GM20000 (cell line): ENCODE data around the gene MAP3K5.

Source experiments
- DNase-seq: peaks from one replicate; pipeline ENCODE4 v3.0.0; 2012; ENCODE audit warnings: low spot score
- TF ChIP-seq, protein P1 (sequence below): IDR thresholded peaks from 2 replicates; pipeline ENCODE4 v1.5.1; 2012; ENCODE audit warnings: mild to moderate bottlenecking, control low read depth; ENCODE audit errors: extremely low read depth, missing control alignments

The MAP3K5 gene

DNA sequence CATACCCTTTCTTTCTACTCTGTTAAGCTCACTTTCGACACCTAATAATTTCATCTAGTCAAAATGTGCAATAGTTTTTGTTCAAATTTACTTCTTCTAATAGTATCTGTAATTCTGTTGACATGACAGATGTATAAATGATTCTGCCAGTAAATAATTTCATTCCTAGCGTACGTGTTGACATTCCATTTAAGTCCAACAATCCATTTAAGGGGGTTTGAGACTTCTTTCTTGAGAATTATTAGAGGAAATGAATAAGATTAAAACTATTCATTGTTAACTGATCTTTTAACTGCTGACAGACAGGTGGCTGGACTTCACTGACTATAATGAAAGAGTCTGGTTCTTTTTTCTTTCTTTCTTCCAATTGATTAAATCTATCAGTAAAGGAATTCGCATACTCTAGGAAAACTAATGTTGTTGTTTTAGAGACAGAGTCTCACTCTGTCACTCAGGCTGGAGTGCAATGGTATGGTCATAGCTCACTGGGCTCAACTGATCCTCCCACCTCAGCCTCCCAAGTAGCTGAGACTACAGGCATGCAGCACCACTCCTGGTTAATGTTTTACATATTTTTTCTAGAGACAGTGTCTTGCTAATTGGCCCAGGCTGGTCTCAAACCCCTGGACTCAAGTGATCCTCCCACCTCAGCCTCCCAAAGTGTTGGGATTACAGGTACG, 55.9 kb downstream of the MAP3K5 start:
- DNase-seq, result no peak
- TF ChIP-seq, protein P1, sequence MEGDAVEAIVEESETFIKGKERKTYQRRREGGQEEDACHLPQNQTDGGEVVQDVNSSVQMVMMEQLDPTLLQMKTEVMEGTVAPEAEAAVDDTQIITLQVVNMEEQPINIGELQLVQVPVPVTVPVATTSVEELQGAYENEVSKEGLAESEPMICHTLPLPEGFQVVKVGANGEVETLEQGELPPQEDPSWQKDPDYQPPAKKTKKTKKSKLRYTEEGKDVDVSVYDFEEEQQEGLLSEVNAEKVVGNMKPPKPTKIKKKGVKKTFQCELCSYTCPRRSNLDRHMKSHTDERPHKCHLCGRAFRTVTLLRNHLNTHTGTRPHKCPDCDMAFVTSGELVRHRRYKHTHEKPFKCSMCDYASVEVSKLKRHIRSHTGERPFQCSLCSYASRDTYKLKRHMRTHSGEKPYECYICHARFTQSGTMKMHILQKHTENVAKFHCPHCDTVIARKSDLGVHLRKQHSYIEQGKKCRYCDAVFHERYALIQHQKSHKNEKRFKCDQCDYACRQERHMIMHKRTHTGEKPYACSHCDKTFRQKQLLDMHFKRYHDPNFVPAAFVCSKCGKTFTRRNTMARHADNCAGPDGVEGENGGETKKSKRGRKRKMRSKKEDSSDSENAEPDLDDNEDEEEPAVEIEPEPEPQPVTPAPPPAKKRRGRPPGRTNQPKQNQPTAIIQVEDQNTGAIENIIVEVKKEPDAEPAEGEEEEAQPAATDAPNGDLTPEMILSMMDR, result no peak

DNA sequence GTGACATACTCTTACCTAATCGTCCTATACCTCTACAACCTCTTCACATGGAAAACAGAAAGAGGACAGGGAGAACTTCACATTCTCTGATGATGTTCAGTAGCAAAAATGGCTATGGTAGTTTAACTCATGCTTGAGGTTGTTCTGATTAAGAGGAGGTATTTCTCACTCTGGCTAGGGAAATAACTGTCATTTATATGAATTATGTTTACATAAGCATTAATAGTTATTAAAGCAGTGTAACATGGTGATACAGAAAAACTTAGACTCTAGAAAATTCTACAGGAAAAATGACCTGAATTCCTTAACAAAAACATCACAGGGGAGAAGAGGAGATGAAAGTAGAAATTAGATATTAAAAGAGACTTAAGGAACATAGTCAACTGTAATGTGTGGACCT, 57.3 kb downstream of the MAP3K5 start:
- DNase-seq, result no peak
- TF ChIP-seq, protein P1, result no peak

DNA sequence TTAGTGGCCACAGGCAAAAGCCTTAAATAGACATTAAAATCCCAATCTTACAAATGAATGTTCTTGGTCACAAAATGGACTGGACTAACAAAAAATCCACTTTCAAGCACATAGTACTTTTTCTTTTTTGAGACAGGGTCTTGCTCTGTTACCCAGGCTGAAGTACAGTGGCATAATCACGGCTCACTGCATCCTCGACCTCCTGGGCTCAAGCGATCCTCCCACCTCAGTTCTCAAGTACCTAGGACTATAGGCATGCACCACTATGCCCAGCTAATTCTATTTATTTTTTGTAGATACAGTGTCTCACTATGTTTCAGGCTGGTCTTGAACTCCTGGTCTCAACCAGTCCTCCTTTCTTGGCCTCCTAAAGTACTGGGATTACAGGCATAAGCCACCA, 59.4 kb downstream of the MAP3K5 start:
- TF ChIP-seq, protein P1, result no peak
- no peak for DNase-seq

DNA sequence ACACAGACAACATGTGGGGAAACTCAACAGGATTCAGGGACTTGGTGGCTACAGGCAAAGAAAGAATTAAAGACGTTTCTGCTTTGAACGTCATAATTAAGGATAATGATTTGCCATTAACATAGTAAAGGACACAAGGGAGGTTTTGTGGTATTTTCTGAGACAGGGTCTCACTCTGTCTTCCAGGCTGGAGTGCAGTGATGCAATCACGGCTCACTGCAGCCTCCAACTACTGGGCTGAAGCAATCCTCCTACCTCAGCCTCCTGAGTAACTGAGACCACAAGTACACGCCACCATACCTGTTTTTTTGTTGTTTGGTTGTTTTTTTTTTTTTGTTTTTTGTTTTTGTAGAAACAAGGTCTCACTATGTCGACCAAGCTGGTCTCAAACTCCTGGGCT, 62.4 kb downstream of the MAP3K5 start:
- DNase-seq, result no peak
- TF ChIP-seq, protein P1, result no peak

DNA sequence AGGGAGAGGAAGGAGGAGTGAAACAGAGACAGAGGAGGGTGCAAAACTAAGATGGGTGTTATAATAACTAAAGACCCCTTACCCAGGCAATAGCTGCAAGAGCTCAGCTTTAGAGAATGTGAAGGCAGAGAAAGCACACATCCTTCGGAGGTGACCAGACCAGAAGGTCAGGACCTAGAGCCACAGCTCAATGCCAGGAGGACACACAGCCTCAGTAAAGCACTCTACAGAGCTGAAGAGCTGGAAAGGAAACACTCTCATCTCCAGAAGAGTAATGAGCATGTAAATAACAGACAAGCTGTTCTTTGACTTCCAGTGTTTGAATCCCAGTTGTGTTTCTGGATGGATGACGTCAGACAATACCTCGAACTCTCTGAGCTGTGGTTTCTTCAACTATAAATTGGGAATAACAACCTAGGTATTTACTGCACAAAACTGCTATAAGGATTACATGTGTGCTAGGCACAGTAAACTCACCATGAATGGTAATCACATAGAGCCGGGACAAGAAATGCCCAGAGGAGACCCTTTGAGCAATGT, 63.2 kb downstream of the MAP3K5 start:
- DNase-seq, result no peak
- TF ChIP-seq, protein P1, result no peak

DNA sequence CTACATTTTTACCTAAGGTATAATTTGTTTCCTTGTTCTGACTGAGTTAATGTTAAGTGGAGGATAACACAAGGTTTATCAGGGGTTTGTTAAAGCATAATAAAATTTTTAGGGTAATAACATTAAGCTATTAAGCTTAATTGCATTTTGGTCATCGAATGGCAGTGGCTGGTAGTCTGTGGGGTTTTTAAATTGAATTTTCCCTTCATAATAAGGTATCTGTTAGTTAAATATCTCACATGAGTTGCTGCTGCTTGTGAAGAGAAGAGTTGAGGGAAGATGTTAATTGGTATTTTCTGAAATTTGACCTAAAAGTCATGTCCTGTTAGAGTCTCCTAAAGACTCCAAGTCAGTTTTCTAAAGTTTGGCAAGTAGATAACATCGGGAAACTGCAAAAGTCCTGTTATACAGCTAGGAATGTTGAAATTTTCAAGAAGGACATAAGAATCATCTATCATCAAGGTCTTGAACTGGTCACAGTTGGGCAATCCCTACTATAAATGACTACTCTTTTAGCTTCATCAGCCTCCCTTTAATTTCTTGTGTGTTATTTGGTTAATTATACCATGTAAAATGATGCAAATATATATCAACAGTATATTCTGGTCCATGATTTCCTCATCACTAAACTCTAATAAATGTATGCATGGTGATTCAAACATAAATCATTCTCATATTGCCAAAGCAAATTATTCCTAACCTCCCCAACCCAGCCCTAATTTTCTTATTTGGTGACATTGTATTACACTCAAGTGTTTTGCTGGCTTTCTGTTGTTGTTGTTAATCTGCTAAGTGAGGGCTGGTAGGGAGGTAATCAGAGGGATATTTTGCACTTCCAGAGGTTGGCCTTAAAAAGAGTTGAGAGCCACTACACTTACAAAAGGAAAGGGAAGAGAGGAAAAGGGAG, 64.0 kb downstream of the MAP3K5 start:
- TF ChIP-seq, protein P1, result no peak
- DNase-seq, result no peak
